Activated naive CD4-positive, alpha-beta T cell treated with anti-CD3 and anti-CD28 coated beads for 36 hours (primary cell): ENCODE data around the gene TMEM245. TPM values are rescaled to one million over a fixed set of nuclear protein-coding genes. Genes with fewer than 3 reads are reported as not detected.

Source experiments
- CTCF ChIA-PET: fragments of 350-600 bp; sonication (Branson Sonifier 250); formaldehyde crosslinking; loops from one replicate; lab custom pipeline; 2021; ENCODE audit warnings: antibody characterized with exemption; lab: Charles Lee
- DNase-seq: peaks from one replicate; pipeline ENCODE4 v3.0.0-alpha.2; 2020
- H3K27ac Mint-ChIP-seq: one replicate; pipeline ENCODE4 v1.8.0; 2021; ENCODE audit warnings: mild to moderate bottlenecking, mixed read lengths
- H3K27me3 Mint-ChIP-seq: one replicate; pipeline ENCODE4 v1.8.0; 2021; ENCODE audit warnings: low read depth, mixed read lengths
- H3K36me3 Mint-ChIP-seq: one replicate; pipeline ENCODE4 v1.8.0; 2021; ENCODE audit warnings: low read depth, mixed read lengths
- H3K4me1 Mint-ChIP-seq: one replicate; pipeline ENCODE4 v1.8.0; 2021; ENCODE audit warnings: low read depth, mixed read lengths
- H3K4me3 Mint-ChIP-seq: one replicate; pipeline ENCODE4 v1.8.0; 2021; ENCODE audit warnings: mild to moderate bottlenecking, moderate library complexity, mixed read lengths
- H3K9me3 Mint-ChIP-seq: one replicate; pipeline ENCODE4 v1.8.0; 2021; ENCODE audit warnings: mixed read lengths
- intact Hi-C: fragments of 100-400 bp; cut with micrococcal nuclease; formaldehyde crosslinking; loops from one replicate; pipeline ENCODE4 v1.15.1; 2023
- total RNA-seq, 2 experiments: library from RNA; stranded (reverse); gene quantifications; one replicate each; pipeline ENCODE4 v1.2.3, GENCODE V29; 2021

The TMEM245 gene
- total RNA-seq, 2 experiments from 2014 or later = 19.9 TPM

- no peaks in the 10 kb centered on the region for H3K27me3 Mint-ChIP-seq
- H3K4me1 Mint-ChIP-seq = peaks cover 89% of the 10 kb centered on the region
- peaks cover 25% of the 10 kb centered on the region for H3K36me3 Mint-ChIP-seq
- intact Hi-C loops = no loop called here
- no peak overlapping the region for H3K4me3 Mint-ChIP-seq
- no peaks in the 10 kb centered on the region for H3K9me3 Mint-ChIP-seq
- H3K27ac Mint-ChIP-seq = no peak overlapping the region
- no peak for DNase-seq
- CTCF ChIA-PET = no interaction called here
These were observed 22.6 kb downstream of the TMEM245 start for GRCh38 chr9:109097146-109097545.

DNA sequence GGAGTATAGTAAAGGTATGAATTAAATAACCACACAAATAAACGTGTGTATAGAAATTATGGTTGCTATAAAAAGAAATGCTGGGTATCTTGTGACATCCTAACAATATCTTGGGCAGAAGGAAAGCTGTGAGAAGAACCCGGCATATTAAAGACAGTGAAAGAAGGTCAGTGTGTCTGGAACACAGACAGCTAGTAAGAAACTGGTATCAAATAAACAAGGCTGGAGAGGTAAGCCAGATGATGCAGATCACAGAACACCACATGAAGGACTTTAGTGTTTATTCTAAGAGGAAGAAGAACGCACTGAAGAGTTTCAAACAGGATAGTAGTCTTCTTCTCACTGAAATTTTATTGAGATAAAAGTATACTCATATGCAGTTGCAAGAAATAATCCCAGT, 24.4 kb downstream of the TMEM245 start:
- no peak for DNase-seq
- peaks cover 33% of the 10 kb centered on the region for H3K36me3 Mint-ChIP-seq
- no peak overlapping the region for H3K4me3 Mint-ChIP-seq
- no peaks in the 10 kb centered on the region for H3K27me3 Mint-ChIP-seq
- CTCF ChIA-PET = no interaction called here
- intact Hi-C loops = no loop called here
- H3K9me3 Mint-ChIP-seq = no peaks in the 10 kb centered on the region
- peaks cover 78% of the 10 kb centered on the region for H3K4me1 Mint-ChIP-seq
- no peak overlapping the region for H3K27ac Mint-ChIP-seq

GRCh38 chr9:109094268-109094667, 25.5 kb downstream of the TMEM245 start:
- H3K27ac Mint-ChIP-seq = no peak overlapping the region
- intact Hi-C loops = no loop called here
- CTCF ChIA-PET = interaction anchor here (1.5 kb wide), 1 partner anchor 17 kb away, joined by 5 read pairs; no protein-coding TSS in a partner anchor

DNA sequence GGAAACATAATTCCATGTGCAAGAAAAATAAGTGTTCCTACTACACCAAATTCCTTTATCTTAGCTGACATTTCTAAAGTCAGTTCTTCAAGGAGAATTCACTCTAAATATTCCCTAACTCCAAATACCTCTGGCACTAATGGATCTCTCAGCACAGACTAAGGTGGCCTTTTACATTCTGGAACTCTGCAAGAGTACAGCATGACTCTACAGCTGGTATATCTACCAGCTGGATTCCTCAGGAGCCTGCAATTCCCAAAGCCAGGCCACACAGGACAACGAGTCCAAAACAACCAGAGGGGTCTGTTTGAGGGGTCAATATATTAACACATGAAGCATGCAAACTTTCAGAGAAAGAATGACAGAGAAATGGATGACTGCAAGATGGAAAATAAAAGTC, 27.2 kb downstream of the TMEM245 start:
- DNase-seq = no peak
- Mint-ChIP-seq H3K4me1 (peaks cover 53% of the 10 kb centered on the region), H3K27ac (no peak overlapping the region), H3K36me3 (peaks cover 41% of the 10 kb centered on the region), H3K9me3 (no peaks in the 10 kb centered on the region), H3K27me3 (no peaks in the 10 kb centered on the region), H3K4me3 (no peak overlapping the region)
- intact Hi-C loops = loop anchor here (1.0 to 2.0 kb wide), 4 partner anchors 18 to 320 kb away; no protein-coding TSS in a partner anchor
- CTCF ChIA-PET = interaction anchor here (0.5 kb wide), 1 partner anchor 40 kb away, joined by 3 read pairs; no protein-coding TSS in a partner anchor

More at GRCh38 chr9:109094268-109094667, 25.5 kb downstream of the TMEM245 start:
- peaks cover 35% of the 10 kb centered on the region for H3K36me3 Mint-ChIP-seq
- no peak overlapping the region for H3K4me3 Mint-ChIP-seq
- H3K9me3 Mint-ChIP-seq = no peaks in the 10 kb centered on the region
- no peaks in the 10 kb centered on the region for H3K27me3 Mint-ChIP-seq
- no peak for DNase-seq
- peaks cover 70% of the 10 kb centered on the region for H3K4me1 Mint-ChIP-seq

DNA sequence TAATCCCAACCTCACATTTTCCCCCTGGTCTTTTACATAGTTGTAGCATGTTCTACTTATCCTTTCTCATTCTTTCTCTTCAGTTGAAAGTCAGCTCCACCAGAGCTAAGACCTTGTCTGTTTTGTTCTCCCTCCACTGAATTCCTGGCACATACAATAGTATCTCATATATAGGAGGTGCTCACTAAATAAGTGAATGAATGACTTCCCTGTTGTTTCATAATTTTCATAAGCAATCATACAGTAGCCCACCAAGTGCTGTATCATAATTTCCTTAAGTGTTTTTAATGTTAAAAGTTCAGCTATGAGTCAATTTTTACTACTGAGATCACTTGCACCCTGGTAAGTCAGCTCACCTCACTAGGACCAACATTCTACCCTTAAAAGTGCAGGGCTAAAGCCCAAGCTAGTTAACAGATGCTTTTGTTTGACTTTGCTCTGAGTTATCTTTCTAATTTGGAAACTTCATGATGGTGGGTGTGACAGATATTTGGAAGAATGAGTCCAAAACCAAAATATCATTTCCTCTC, 27.6 kb downstream of the TMEM245 start:
- H3K36me3 Mint-ChIP-seq = peaks cover 41% of the 10 kb centered on the region
- DNase-seq = no peak
- H3K4me3 Mint-ChIP-seq = no peak overlapping the region
- no peaks in the 10 kb centered on the region for H3K27me3 Mint-ChIP-seq
- H3K27ac Mint-ChIP-seq = no peak overlapping the region
- peaks cover 49% of the 10 kb centered on the region for H3K4me1 Mint-ChIP-seq
- no peaks in the 10 kb centered on the region for H3K9me3 Mint-ChIP-seq
- intact Hi-C loops = loop anchor here (1.0 to 2.0 kb wide), 4 partner anchors 18 to 321 kb away; no protein-coding TSS in a partner anchor
- CTCF ChIA-PET = no interaction called here

DNA sequence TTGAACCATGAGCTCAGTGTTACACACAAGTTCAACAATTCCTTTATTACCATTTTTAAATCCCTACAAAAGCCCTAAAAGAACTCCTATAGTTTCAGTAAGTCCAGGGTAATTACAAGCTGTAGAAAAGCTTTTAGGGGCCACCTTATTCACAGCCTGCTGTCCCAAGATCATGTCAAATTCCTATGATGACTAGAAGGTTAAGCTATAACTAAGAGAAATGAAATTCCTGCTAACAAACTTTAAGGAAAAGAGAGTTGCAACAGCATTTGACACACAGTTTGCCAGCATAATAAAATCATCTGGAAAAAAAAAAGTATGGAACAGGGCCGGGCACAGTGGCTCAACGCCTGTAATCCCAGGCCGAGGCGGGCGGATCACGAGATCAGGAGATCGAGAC, 31.5 kb downstream of the TMEM245 start:
- Mint-ChIP-seq H3K4me1 (peaks cover 18% of the 10 kb centered on the region), H3K9me3 (no peaks in the 10 kb centered on the region), H3K27me3 (no peaks in the 10 kb centered on the region), H3K36me3 (peaks cover 42% of the 10 kb centered on the region), H3K4me3 (no peak overlapping the region), H3K27ac (no peak overlapping the region)
- CTCF ChIA-PET = interaction anchor here (0.6 to 0.7 kb wide), 3 partner anchors 10 to 58 kb away, joined by 3 to 5 read pairs (median 4); no protein-coding TSS in a partner anchor
- DNase-seq = no peak
- intact Hi-C loops = no loop called here

DNA sequence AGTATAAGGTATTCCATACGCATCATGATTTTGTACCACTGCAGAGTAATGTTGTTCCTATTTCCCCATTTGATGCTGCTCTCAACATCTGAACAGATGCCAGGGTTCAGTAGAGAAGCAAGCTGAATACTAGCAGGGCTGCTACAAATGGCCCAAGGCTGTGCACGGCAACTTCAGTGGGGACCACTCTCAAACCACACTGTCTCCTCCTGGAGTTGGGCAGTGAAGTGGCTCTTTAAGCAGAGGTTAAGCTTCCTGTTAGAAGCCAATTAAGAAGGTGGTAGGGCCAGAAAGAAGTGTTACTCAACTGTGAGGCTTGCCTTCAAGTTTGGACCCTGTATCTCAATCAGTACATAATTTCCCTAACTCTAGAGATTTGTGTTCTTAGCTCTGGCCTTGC, 32.0 kb downstream of the TMEM245 start:
- no peak overlapping the region for H3K4me3 Mint-ChIP-seq
- CTCF ChIA-PET = no interaction called here
- peaks cover 41% of the 10 kb centered on the region for H3K36me3 Mint-ChIP-seq
- DNase-seq = no peak
- H3K9me3 Mint-ChIP-seq = no peaks in the 10 kb centered on the region
- H3K4me1 Mint-ChIP-seq = peaks cover 17% of the 10 kb centered on the region
- intact Hi-C loops = no loop called here
- no peak overlapping the region for H3K27ac Mint-ChIP-seq
- no peaks in the 10 kb centered on the region for H3K27me3 Mint-ChIP-seq

GRCh38 chr9:109086221-109086620, 33.5 kb downstream of the TMEM245 start:
- CTCF ChIA-PET = interaction anchor here (0.8 kb wide), 1 partner anchor 132 kb away, joined by 3 read pairs; no protein-coding TSS in a partner anchor
- no peak overlapping the region for H3K4me3 Mint-ChIP-seq
- peaks cover 7% of the 10 kb centered on the region for H3K4me1 Mint-ChIP-seq
- H3K9me3 Mint-ChIP-seq = no peaks in the 10 kb centered on the region
- no peak overlapping the region for H3K27ac Mint-ChIP-seq
- DNase-seq = no peak
- H3K27me3 Mint-ChIP-seq = no peaks in the 10 kb centered on the region
- peaks cover 33% of the 10 kb centered on the region for H3K36me3 Mint-ChIP-seq
- intact Hi-C loops = no loop called here

DNA sequence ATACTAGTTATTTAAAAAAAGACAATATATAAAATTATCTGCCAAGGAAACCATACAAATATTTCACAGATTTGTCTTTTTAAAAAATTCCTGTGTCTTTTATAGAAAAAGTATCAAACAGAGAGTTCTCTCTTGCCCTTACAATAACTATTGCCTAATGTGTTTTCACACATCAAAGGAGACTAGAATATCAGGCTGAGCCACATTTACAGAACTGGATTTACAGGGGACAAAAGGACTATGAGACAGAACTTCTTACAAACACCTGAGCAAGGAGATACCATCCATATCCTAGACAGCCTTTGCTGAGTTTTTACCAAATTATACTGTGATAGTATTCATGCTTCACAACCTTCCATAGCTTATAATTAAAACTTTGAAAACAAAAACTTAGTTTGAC, 34.2 kb downstream of the TMEM245 start:
- Mint-ChIP-seq H3K27ac (no peak overlapping the region), H3K27me3 (no peaks in the 10 kb centered on the region), H3K4me3 (no peak overlapping the region), H3K9me3 (no peaks in the 10 kb centered on the region), H3K36me3 (peaks cover 30% of the 10 kb centered on the region), H3K4me1 (peaks cover 7% of the 10 kb centered on the region)
- no peak for DNase-seq
- intact Hi-C loops = no loop called here
- CTCF ChIA-PET = no interaction called here

- Mint-ChIP-seq H3K4me1 (peaks cover 7% of the 10 kb centered on the region), H3K9me3 (no peaks in the 10 kb centered on the region), H3K27me3 (no peaks in the 10 kb centered on the region), H3K36me3 (peaks cover 35% of the 10 kb centered on the region), H3K27ac (no peak overlapping the region), H3K4me3 (no peak overlapping the region)
- no peak for DNase-seq
- CTCF ChIA-PET = no interaction called here
- intact Hi-C loops = no loop called here
These were observed 35.8 kb downstream of the TMEM245 start for GRCh38 chr9:109083813-109084405.

- Mint-ChIP-seq H3K36me3 (peaks cover 34% of the 10 kb centered on the region), H3K27ac (no peak overlapping the region), H3K27me3 (no peaks in the 10 kb centered on the region), H3K9me3 (no peaks in the 10 kb centered on the region), H3K4me1 (peaks cover 7% of the 10 kb centered on the region), H3K4me3 (no peak overlapping the region)
- DNase-seq = no peak
- CTCF ChIA-PET = interaction anchor here (0.8 kb wide), 1 partner anchor 10 kb away, joined by 4 read pairs; no protein-coding TSS in a partner anchor
- intact Hi-C loops = no loop called here
These were observed 36.6 kb downstream of the TMEM245 start for GRCh38 chr9:109083141-109083540.

- intact Hi-C loops = no loop called here
- Mint-ChIP-seq H3K27ac (no peak overlapping the region), H3K36me3 (peaks cover 33% of the 10 kb centered on the region), H3K27me3 (no peaks in the 10 kb centered on the region), H3K4me3 (no peak overlapping the region), H3K9me3 (no peaks in the 10 kb centered on the region), H3K4me1 (peaks cover 7% of the 10 kb centered on the region)
- CTCF ChIA-PET = interaction anchor here (0.7 kb wide), 1 partner anchor 237 kb away, joined by 9 read pairs; no protein-coding TSS in a partner anchor
- no peak for DNase-seq
These were observed 37.6 kb downstream of the TMEM245 start for GRCh38 chr9:109082091-109082620.
